Measurements from ENCODE around the gene SERPINB2. TPM values are rescaled to one million over a fixed set of nuclear protein-coding genes. Genes with fewer than 3 reads are reported as not detected.

The SERPINB2 gene
- total RNA-seq, 2 donors from 2014 or later, result not detected

DNA sequence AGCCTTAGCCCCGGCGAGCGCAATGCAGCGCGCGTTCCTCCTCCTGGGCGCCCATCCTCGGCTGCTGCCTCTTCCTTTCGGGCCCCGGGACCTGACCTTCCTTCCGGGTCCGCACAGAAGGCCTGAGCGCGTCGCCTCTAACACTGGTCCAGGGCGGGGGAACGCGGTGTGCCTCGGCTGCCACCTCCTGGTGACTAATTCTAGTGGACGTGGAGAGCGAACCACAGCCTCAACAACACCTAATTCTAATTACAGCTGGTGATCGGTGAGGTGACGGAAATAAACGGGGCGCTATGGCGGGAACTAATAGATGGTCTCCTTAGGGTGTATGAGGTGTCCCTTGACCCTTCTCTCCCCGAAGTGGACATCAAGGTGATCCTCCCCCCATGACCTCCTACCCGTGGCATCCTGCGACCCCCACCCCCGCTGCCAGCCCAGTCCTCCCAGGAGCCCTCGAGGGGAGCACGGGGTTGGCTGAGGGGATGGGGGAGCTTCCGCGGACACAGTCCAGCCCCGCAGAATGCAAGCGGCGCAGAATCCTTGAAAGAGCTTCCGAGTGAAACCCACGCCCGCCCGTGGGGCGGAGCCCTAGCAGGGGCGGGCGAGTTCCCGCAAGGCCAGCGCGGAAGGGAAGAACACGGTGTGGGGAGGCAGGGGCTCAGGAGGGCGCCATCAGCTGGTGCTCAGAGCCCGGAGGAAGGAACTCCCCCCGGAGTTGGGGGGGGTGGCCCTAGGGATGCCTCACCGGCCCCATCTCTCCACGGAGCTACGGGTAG lies 48.8 kb downstream of the SERPINB2 start:
- WGBS, 2 experiments (ENCODE audit: insufficient coverage in 1 of 2, insufficient read length in 1 of 2), result 8 to 21% methylated on average over 8 to 53 of the region's 54 CpGs
- Mint-ChIP-seq H3K27me3 (ENCODE audit: insufficient read depth) (peaks cover 20% of the 10 kb centered on the region), H3K4me1 (no peaks in the 10 kb centered on the region), H3K9me3 (no peaks in the 10 kb centered on the region), H3K4me3 (no peak overlapping the region), H3K36me3 (ENCODE audit: low read depth) (no peaks in the 10 kb centered on the region), H3K27ac (no peak overlapping the region)
- H3K27ac ChIP-seq (ENCODE audit: low read depth, low read length), result no peak overlapping the region
- no peaks in the 10 kb centered on the region for H3K9me3 ChIP-seq (ENCODE audit: control insufficient read depth, low read length)
- H3K36me3 ChIP-seq (ENCODE audit: control insufficient read depth, insufficient read depth, low read length), result no peaks in the 10 kb centered on the region
- no peak overlapping the region for H3K9ac ChIP-seq (ENCODE audit: extremely low read depth, low read length, poor library complexity, severe bottlenecking)
- peak; percentile 86 for TF ChIP-seq CTCF (conservative IDR thresholded peaks at IDR 0.05)
- peaks cover 47% of the 10 kb centered on the region for H3K27me3 ChIP-seq (ENCODE audit: control insufficient read depth, insufficient read depth, low read length, poor library complexity, severe bottlenecking)
- H3K4me3 ChIP-seq (ENCODE audit: low read length), result peak overlapping the region; percentile 82
- DNase-seq, result peak; percentile 97
- no peaks in the 10 kb centered on the region for H3K4me1 ChIP-seq (ENCODE audit: control insufficient read depth, insufficient read depth, low read length)

GRCh38 chr18:63936932-63937393 lies 49.5 kb downstream of the SERPINB2 start:
- H3K27me3 ChIP-seq (ENCODE audit: control insufficient read depth, insufficient read depth, low read length, poor library complexity, severe bottlenecking), result peaks cover 47% of the 10 kb centered on the region
- Mint-ChIP-seq H3K4me3 (no peak overlapping the region), H3K27ac (no peak overlapping the region), H3K36me3 (ENCODE audit: low read depth) (no peaks in the 10 kb centered on the region), H3K27me3 (ENCODE audit: insufficient read depth) (peaks cover 26% of the 10 kb centered on the region), H3K9me3 (no peaks in the 10 kb centered on the region), H3K4me1 (no peaks in the 10 kb centered on the region)
- peak overlapping the region; percentile 82 for H3K4me3 ChIP-seq (ENCODE audit: low read length)
- no peak overlapping the region for H3K27ac ChIP-seq (ENCODE audit: low read depth, low read length)
- no peak overlapping the region for H3K9ac ChIP-seq (ENCODE audit: extremely low read depth, low read length, poor library complexity, severe bottlenecking)
- TF ChIP-seq CTCF (conservative IDR thresholded peaks at IDR 0.05), result no peak
- H3K4me1 ChIP-seq (ENCODE audit: control insufficient read depth, insufficient read depth, low read length), result no peaks in the 10 kb centered on the region
- no peak for DNase-seq
- H3K36me3 ChIP-seq (ENCODE audit: control insufficient read depth, insufficient read depth, low read length), result no peaks in the 10 kb centered on the region
- WGBS, 2 experiments (ENCODE audit: insufficient coverage in 1 of 2, insufficient read length in 1 of 2), result 71 to 85% methylated on average over 19 of the region's 19 CpGs
- H3K9me3 ChIP-seq (ENCODE audit: control insufficient read depth, low read length), result no peaks in the 10 kb centered on the region

GRCh38 chr18:63940008-63940407 lies 52.5 kb downstream of the SERPINB2 start:
- 95 to 96% methylated on average over 8 of the region's 8 CpGs for WGBS, 2 experiments (ENCODE audit: insufficient coverage in 1 of 2, insufficient read length in 1 of 2)
- no peaks in the 10 kb centered on the region for H3K9me3 Mint-ChIP-seq
- H3K27me3 Mint-ChIP-seq (ENCODE audit: insufficient read depth), result peaks cover 40% of the 10 kb centered on the region
- no peak overlapping the region for H3K27ac Mint-ChIP-seq
- no peaks in the 10 kb centered on the region for H3K4me1 Mint-ChIP-seq
- H3K36me3 Mint-ChIP-seq (ENCODE audit: low read depth), result no peaks in the 10 kb centered on the region
- Histone ChIP-seq H3K4me3 (ENCODE audit: low read length) (no peak overlapping the region), H3K9ac (ENCODE audit: extremely low read depth, low read length, poor library complexity, severe bottlenecking) (no peak overlapping the region), H3K27ac (ENCODE audit: low read depth, low read length) (no peak overlapping the region), H3K36me3 (ENCODE audit: control insufficient read depth, insufficient read depth, low read length) (no peaks in the 10 kb centered on the region), H3K9me3 (ENCODE audit: control insufficient read depth, low read length) (no peaks in the 10 kb centered on the region), H3K27me3 (ENCODE audit: control insufficient read depth, insufficient read depth, low read length, poor library complexity, severe bottlenecking) (peaks cover 33% of the 10 kb centered on the region), H3K4me1 (ENCODE audit: control insufficient read depth, insufficient read depth, low read length) (no peaks in the 10 kb centered on the region)
- DNase-seq, result no peak
- TF ChIP-seq CTCF (conservative IDR thresholded peaks at IDR 0.05), result no peak
- H3K4me3 Mint-ChIP-seq, result peak overlapping the region; percentile 45
